ENCODE measurements around the gene ARHGAP19.

GRCh38 chr10:97254694-97255093 lies 37.7 kb downstream of the ARHGAP19 start:
- no peak for TF ChIP-seq POLR2A (IDR thresholded peaks at IDR 0.05)
- no peak for TF ChIP-seq CTCF (IDR thresholded peaks at IDR 0.05)
- no peak for TF ChIP-seq POLR2AphosphoS5 (IDR thresholded peaks at IDR 0.05)
- no peak for TF ChIP-seq EP300 (IDR thresholded peaks at IDR 0.05)

Measured in sigmoid colon (tissue), 4 donors.